GM19395 (cell line): ENCODE measurements around the gene FSHR.
A peak's percentile ranks its signal among the peaks of the same experiment; 100 is the strongest.

Experiments used
- ATAC-seq: cut with Tn5 transposase; IDR thresholded peaks from one replicate; pipeline ENCODE4 v1.9.1; 2021; ENCODE audit warnings: mild to moderate bottlenecking, moderate library complexity; ENCODE audit not compliant: unreplicated experiment

The FSHR gene

DNA sequence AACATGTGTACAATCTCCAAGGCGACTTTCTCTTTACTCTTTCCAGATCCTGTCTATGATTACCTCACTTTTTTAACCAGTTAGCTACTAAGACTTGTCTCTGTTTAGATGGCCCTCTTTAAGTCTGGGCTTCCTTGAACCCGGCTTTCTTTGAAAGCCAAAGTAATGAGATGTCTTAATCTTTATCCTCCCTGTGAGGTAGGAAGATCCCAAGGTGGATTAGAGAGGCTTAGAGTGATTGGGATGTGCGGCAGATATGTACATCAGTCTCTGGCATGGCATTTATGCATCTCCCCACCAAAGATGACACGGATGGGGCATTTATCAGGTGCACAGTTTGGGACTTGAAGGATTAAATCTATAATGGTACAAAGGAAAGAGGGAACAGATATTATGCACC lies 186.3 kb downstream of the FSHR start:
- no peak for ATAC-seq

DNA sequence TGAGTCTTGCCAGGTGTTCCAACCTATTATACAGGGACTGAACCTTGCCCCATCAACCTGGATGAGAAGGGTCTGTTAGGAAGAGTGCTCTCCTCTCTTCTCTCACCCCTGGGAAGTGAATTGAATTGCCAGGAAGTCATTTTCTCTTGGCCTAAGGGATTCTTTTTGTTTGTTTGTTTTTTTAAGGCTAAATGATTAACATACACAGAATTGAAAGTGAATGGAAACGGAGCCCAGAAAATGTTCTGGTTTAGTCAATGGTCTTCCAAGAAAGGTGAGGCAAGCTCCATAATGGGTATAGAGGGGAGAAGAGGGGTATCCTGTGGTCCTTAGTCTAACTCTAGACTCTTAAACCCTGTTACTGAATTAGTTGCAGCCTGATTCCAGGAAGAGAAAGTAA lies 189.1 kb downstream of the FSHR start:
- ATAC-seq, result no peak

DNA sequence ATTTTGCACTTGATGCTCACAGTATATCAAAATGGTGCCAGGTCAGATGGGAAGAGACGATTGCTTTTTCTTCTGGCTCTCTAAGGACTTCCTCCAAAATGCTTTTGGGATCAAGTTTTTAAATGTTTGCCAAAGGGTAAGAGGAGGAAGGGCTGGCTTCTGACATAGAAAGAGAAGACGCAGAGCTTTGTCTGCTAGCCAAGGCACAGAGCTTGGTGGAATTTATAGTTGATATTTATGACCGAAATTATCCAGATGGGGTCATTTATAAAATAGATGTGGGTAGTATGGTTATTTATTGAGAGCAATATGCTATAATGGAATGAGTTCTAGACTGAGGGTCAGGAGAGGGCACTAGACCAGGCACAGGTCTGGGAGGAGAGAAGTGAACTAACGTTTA lies 193.3 kb downstream of the FSHR start:
- no peak for ATAC-seq

DNA sequence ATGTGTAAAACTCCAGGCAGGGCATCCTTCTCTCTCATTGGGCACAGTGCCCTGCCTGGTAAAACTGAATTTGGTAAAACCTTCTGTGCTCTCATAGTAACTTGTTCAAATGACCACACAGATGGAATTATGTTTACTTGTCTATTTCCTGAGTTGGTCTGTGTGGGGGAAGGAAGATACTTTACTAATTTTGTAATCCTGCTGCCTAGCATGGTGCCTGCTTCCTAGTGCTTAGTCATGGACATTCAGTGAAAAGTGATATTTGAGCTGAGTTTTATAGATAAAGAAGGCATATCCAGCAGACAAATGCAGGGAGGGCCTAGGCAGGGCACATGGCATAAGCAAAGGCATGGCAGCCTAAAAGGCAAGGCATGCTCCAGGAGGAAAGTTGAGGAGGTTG lies 199.4 kb downstream of the FSHR start:
- ATAC-seq, result no peak

DNA sequence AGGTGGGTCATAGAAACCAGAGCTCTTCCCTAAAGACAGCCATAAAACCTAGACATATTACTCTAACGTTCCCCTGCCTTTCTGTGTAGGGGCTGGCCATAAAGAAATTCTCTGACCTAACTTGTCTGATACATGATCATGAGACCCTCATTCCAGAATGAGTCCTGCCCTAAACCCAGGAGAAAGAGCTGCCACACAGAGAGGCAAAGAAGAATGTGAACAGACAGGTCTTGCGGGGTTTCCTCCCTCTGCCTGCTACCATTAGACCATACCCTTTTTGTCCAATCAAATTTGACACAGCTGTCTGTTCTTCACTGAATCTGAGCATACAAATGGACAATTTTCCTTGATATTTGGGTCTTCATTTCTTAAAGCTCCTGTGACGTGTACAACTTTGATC lies 200.0 kb downstream of the FSHR start:
- no peak for ATAC-seq

DNA sequence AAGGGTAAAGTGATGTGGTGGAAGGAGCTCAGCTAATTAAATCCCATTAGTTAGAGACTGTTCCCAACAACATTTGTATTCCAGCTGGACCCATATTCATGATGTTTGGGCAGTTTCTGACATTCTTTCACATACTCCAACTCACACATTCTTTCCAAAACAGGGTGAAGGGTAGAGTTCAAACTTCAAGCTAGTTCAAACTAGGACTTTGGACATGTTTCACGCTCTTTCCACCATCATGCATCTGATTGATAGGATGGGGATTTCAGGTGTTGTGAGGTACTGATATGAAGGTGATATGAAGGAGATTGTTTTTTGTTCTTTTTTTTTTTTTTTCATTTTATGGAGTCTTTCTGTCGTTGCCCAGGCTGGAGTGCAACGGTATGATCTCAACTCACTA lies 201.7 kb downstream of the FSHR start:
- ATAC-seq, result no peak

DNA sequence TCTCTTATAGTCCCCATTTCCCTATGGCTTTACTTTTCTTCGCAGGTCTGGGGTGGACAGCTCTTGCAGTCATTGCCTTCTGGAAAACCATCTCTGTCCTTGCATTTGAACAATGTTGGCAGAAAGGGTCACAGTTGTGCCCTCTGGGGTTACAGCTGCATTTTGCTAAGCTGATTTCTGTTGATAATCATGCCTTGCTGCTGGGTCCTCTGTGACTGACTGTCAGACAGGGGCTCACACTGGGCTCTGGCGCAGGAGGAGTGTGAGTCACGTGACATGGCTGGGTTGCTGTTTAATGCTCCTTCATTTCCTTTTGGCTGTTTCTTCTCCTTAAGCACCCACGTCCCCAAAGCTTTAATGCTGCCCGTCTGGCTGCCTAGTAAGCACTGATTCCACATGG lies 202.2 kb downstream of the FSHR start:
- ATAC-seq, result no peak

DNA sequence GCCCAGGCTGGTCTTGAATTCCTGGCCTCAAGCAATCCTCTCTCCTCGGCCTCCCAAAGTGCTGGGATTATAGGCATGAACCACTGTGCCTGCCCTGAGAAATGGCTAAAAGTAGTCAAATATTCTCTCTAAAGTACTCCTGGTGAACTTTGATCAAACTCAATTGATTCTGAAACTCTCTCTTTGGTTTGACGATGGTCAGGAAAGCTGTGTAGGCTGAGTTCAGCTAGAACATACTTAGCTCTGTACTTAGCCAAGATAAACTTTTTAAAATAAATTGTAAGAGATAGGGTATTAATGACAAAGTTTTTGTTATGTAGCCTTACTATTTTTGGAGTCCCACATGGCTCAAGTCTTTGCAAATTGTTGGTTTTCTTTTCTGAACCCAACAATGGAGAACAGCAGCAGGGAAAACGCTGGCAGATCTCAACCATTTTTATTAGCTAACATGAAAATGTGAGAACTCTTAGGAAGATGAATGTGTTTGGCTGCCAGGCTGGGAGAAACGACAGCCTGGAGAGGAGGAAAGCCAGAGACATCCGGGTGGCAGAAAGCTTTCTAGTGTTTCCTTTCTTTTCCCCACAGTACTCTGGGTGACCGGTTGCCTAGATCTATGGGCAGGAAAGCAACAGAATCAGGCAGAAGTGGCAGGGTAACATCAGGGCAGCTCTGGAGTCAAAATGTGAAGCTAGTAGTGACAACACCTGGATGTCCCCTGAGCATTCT lies 205.8 kb downstream of the FSHR start:
- ATAC-seq, result no peak

DNA sequence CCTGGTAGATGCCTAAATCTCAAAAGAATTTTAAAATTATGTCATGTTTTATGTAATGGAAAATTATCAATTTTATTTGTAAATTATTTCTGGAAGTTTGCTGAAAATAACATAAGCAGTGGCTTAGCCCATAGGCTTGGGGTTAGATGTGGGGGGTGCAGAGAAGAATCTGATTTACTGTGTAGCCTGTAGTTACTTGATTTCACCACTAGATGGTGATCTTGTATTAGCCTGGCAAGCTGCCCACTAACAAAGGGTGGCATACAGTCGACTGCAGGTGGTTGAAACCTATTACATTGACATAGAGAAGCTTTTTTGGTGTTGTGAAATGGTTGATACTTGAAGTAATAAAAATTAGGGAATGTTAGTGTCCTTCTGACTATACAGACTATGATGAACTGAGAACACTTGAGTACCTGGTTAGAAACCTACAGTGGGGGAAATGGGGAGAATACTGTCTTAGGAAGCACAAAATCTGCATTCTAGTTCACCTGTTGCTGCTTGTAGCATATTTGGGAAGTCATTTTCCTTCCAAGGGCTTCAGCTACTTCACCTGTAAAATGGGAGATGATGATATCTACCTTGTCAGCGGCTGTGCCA lies 207.8 kb downstream of the FSHR start:
- ATAC-seq, result peak; percentile 98

DNA sequence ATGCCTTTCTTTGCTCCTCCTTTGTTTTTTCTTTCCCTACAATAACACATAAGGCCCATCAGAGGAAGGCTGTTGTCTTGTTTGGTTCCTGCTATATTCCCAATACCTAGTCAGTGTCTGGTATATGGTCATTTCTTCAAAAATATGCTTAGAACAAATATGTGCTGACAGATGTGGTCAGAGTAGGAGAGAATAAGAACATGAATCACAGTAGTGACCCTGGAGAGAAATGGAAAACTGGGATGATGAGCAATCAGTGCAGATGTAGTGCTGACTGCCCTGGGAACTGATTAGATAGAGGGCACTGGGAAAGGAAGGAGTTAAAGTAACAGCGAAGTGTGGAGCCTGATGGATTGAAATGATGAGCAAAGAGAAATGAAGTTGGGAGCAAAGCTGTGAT lies 209.4 kb downstream of the FSHR start:
- ATAC-seq, result no peak

DNA sequence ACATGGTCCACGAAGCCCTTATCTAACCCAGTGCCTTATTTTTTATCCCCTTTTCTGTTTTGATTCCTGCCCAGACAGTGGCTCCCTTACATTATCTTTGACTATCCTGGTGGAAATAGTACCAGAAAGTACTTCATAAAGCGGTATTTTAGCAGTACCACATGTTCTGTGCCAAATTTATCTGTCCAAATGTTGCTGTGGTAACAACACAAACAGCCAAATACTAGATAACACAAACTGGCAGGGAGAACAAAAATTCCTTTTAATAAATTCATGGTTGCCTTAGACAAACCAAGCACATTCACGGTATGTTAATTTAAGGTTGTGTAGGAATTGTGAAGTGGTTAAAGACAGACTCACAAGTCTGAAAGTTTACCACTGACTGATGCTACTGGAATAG lies 210.9 kb downstream of the FSHR start:
- no peak for ATAC-seq

DNA sequence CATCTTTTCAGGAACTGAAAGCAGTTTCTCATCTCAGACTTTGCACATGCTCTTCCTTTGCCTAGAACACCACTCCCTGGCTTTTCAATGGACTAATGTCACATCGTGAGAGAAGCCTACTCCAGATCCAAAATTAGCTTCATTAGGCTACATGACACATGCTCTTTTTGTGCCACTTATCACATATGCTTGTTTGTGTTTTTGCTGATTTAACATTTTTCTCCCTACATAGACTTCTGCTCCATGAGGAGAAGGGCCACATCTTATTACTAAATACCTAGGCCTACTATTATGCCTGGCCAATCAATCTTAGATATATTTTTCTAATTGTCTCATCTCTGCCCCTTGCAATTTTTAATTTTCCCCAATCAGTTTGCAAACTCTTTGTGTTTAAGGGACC lies 212.4 kb downstream of the FSHR start:
- no peak for ATAC-seq

DNA sequence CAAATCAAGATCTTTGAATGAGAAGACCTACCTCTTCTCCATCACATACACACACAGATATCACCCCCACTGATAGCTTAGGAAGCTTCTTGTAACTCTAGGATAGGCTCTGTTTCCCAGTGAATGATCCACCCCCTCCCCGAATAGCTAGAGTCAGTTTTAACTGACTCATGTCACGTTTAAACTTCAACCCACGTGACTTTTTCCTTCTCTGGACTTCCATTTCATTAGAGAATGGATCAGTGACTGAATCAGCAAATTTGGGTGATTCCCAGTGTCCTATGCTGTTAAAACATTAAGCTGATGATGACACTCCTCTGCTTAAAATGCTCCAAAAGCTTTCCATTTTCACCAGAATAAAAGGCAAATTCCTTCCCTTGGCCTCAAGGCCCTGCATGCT lies 212.9 kb downstream of the FSHR start:
- ATAC-seq, result no peak

DNA sequence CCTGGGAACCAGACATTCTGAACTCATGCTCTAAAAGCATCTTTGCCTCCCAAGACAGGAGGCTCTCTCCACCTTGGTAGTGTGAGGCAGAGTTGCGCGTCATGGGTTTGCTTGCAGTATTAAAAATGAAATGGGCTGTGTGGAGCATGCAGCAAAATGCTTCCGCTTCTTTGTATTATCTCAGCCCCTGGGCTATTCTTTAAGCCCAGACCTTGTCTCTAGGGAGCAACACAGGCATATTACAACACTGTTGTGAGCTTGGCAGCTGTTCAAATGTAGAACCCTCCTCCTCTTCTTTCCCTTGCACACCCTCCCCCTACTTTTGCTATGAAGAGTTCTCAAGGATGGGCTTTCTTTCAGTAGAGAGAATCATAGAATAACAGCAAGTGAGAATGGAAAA lies 213.7 kb downstream of the FSHR start:
- ATAC-seq, result no peak

DNA sequence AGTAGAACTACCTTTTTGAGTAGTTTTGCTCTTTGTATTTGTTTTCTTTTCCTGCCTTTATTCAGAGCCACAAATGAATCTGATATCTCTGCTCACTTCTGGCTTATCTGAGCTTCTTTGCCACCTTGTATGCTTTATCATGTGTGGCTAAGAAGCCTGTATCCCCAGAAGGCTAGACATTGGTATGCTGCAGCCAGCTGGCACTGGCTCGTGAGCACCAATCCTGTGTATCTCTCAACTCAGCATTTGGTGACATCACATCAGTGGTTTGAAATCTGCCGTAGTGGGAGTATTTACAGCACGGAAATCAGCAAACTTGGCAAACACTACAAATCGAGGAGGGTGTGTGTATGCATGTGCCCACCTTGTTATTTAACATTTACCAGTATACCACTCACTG lies 215.1 kb downstream of the FSHR start:
- ATAC-seq, result no peak

DNA sequence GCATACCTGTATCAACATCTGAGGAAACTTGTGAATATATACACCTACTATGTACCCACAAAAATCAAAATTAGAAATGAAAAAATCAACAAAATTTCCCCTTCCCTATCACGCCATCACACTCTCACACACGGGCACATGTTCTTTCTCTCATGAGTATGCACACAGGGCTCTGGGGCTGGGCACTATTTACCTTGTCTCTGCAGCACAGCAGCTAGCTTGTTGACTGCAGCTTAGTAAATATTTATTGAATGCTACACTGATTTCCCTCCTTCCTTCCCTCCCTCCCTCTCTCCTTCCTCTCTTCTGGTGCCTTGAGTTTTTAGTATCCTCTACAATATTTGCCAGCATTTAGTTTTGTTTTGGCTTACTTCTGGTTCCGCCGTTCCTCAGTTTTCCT lies 216.1 kb downstream of the FSHR start:
- ATAC-seq, result no peak

DNA sequence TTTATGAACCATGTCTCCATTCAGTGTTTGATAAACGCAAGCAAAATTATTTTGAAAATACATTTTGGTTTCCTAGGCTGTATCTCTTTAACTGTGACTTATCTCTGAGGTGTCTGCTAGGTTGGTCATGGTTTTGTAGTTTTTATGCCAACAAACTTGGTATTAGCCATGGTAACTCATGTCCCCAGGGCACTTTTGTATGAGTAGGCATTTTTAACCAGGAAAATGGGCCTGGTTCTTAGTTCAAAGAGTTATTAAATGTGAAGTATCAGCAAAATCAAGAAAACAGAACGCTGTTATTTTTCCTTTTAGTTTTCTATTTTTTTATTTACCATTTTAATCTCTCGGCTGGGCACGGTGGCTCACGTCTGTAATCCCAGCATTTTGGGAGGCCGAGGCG lies 219.5 kb downstream of the FSHR start:
- no peak for ATAC-seq

DNA sequence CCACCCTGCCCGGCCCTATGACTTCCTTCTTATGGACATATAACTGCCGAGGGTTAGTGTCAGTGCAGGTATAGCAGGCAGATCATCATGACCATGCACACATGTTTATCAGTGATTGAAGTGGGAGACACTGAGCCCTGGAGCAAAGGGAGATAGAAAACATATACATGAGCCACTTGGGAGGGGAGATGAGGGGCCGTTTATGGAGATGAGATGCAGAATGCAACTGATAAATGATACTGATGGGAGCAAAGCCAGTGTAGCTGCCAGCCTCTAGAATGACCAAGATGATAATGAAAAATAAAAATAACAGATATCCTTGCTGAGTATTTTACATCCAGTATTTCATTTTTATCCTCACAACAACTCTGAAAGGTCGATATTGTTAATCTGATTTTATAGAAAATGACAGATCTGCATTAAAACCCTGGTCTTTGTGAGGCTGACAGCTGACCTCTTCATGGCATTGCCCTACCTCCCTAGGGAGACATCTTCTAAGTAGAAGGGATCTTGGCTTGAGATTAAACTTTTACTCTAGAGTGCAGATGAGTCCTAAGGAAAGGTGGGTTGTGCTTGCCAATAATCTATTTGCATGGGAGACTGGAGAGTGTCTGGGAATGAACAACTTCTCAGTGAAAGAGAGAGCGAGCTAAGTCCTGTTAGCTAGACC lies 220.4 kb downstream of the FSHR start:
- no peak for ATAC-seq

DNA sequence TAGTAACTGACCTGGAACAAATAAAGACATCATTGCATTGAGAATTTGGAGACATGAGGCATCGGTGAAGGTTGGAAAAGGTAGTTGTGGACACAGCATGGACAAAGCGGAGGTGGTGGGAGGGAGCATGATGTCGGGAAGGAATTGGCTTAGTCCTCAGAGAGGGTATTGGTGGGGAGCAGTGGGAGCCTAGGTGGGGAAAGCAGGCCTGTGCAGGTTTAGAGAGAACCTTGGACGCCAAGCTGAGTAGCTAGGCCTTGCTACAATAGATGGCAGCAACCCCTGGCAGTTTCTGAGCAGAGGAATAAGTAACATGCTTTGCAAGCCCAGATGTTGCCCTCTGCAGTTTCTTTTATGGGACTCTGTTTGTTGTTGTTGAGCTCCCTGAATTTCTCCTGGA lies 221.6 kb downstream of the FSHR start:
- ATAC-seq, result no peak

DNA sequence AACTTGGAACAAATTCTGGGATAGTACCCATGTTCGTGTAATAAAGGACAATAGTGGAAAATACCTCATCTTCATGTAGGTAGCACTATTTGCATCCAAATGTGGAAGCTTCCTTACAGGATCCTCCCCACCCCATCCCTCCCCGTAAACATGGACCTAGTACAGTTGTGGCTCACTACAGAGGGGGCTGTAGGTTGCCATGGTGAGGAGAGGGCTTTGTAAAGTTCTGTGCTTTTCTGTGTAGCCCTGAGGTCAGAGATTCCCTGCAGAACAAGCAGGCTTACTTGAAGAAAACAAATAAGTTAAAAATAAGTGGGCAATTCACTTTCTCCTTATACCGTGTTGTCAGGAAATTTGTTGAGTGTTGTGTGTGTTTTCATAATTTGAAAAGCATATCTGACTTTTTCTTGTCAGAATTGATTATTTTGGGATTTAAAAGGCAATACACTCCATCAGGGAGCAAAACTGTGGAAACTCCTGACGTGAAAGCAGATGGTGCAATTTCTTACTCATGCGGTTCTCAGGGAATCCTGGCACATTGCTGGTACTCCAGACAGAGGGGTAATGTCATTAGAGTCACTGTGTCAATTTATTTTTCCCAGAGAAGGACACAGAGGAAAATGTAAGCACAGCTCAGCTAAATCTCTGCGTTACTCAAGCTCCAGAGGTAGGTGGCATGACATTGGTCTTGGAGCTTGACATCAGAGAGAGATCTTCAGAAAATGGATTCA lies 224.6 kb downstream of the FSHR start:
- no peak for ATAC-seq

DNA sequence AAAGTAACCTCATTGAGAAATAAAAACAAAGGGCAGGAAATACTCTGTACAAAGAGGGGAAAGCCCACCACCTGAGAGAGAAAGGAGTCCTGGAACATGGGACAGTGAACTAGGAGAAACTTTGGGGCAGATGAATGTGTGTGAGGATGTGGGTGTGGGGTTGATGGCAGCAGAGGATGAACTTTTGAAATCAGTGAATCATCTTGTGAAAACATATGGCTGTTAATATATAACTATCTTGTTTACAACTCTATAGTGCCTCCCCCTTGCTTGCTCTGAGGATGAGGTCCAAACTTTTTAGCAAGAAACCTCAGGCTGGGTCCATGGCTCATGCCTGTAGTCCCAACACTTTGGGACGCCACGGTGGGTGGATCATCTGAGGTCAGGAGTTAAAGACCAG lies 227.0 kb downstream of the FSHR start:
- ATAC-seq, result no peak

DNA sequence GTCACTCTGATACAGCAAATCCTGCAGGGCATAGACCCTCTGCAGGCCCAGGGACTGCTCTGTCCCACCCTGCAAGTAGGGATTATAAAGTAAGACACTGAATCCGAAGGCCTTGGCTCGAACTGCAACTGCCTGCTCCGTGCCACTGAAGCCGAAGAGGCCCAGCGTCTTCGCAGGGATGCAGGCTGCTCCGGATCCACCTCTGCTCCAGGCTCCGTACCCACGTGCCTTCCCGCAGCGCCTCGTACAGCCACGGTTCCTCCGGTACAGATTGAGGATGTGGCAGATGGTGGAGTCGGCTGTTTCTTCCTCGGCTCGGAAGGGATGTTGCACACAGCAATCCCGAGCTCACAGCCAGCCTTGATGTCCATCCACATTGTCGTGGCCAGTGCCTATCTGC lies 238.4 kb downstream of the FSHR start:
- ATAC-seq, result no peak
